ENCODE measurements around the gene CSNK1D. TPM values are rescaled to one million over a fixed set of nuclear protein-coding genes. Genes with fewer than 3 reads are reported as not detected.

CSNK1D gene
- polyA plus RNA-seq, 1 donor from 2014 or later = 29.9 TPM

DNA sequence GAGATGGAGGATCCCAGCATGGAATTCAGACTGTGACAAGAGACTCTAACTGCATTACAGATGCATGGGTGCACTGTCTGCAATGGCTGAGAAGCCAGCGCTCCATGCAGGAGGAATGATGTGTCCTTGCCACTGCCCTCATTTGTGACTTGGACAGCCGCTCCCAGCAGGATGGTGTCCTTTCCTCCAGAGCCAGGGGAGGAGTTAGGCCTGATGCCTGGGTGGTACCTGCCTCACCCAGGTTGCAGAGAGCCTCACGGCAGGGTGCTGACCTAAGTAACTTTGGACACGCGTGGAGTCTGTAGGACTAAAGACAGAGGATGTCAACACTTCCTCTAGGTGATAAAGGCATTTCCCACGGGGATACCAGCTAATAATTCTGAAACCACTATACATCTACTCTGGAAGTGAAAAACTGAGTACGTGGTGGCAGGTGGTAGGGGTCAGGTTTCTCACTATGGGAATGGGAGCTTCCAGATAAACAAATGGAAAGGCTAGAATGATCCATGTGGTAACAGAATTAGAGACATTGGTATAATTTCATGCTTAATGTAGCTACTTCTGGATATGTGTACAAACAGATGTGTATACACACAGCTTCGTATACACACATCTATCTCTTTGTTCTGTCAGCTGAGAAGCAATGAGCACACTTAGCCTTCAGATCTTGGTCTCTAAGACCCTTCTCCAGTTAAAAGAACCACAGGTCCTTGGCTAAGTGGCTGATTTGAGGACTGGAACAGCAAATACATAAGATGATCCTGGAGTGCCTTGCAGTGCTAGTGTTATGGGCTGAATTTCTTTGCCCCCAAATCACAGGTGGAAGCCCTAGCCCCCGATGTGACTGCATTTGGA, 13.7 kb upstream of the CSNK1D start:
- Histone ChIP-seq H4K20me1 (ENCODE audit: insufficient read depth) (no peaks in the 10 kb centered on the region), H3F3A (ENCODE audit: insufficient read depth, low read length, poor library complexity, severe bottlenecking) (peaks cover under 1% of the 10 kb centered on the region), H3K9ac (ENCODE audit: low read length) (no peak overlapping the region), H2AFZ (ENCODE audit: low read depth, low read length) (no peak overlapping the region), H3K79me2 (replicated peaks; ENCODE audit: insufficient read depth, low read length) (no peaks in the 10 kb centered on the region), H3K9me3 (ENCODE audit: low read length) (no peaks in the 10 kb centered on the region), H3K27ac (ENCODE audit: low read length) (no peak overlapping the region), H3K4me3 (ENCODE audit: low read length) (no peak overlapping the region), H3K27me3 (ENCODE audit: insufficient read depth, low read depth, low read length) (no peaks in the 10 kb centered on the region), H3K36me3 (ENCODE audit: insufficient read depth, low read length) (no peaks in the 10 kb centered on the region), H3K9me2 (ENCODE audit: insufficient read depth, low read length) (no peaks in the 10 kb centered on the region), H3K4me2 (ENCODE audit: low read length) (no peak overlapping the region)
- TF ChIP-seq MXI1 (conservative IDR thresholded peaks at IDR 0.05; ENCODE audit: poor library complexity, severe bottlenecking) = no peak
- TF ChIP-seq, protein P1, sequence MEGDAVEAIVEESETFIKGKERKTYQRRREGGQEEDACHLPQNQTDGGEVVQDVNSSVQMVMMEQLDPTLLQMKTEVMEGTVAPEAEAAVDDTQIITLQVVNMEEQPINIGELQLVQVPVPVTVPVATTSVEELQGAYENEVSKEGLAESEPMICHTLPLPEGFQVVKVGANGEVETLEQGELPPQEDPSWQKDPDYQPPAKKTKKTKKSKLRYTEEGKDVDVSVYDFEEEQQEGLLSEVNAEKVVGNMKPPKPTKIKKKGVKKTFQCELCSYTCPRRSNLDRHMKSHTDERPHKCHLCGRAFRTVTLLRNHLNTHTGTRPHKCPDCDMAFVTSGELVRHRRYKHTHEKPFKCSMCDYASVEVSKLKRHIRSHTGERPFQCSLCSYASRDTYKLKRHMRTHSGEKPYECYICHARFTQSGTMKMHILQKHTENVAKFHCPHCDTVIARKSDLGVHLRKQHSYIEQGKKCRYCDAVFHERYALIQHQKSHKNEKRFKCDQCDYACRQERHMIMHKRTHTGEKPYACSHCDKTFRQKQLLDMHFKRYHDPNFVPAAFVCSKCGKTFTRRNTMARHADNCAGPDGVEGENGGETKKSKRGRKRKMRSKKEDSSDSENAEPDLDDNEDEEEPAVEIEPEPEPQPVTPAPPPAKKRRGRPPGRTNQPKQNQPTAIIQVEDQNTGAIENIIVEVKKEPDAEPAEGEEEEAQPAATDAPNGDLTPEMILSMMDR (IDR thresholded peaks at IDR 0.05; ENCODE audit: poor library complexity, severe bottlenecking) = no peak
- TF ChIP-seq POLR2AphosphoS5 (IDR thresholded peaks at IDR 0.05) = no peak
- TF ChIP-seq SMC3 (conservative IDR thresholded peaks at IDR 0.05; ENCODE audit: poor library complexity) = no peak
- no peak for TF ChIP-seq EZH2 (IDR thresholded peaks at IDR 0.05; ENCODE audit: borderline replicate concordance, insufficient read depth, low read length, poor library complexity, severe bottlenecking)
- TF ChIP-seq RAD21 (conservative IDR thresholded peaks at IDR 0.05) = no peak

GRCh38 chr17:82285141-82285540, 11.6 kb upstream of the CSNK1D start:
- H3K27me3 ChIP-seq (ENCODE audit: insufficient read depth, low read depth, low read length) = no peaks in the 10 kb centered on the region
- no peaks in the 10 kb centered on the region for H3K9me3 ChIP-seq (ENCODE audit: low read length)
- H3K36me3 ChIP-seq (ENCODE audit: insufficient read depth, low read length) = no peaks in the 10 kb centered on the region
- H3F3A ChIP-seq (ENCODE audit: insufficient read depth, low read length, poor library complexity, severe bottlenecking) = no peaks in the 10 kb centered on the region
- no peak overlapping the region for H3K27ac ChIP-seq (ENCODE audit: low read length)
- H3K9me2 ChIP-seq (ENCODE audit: insufficient read depth, low read length) = no peaks in the 10 kb centered on the region
- no peak overlapping the region for H2AFZ ChIP-seq (ENCODE audit: low read depth, low read length)
- H3K4me2 ChIP-seq (ENCODE audit: low read length) = no peak overlapping the region
- no peak for TF ChIP-seq EP300 (conservative IDR thresholded peaks at IDR 0.05; ENCODE audit: poor library complexity, severe bottlenecking)
- TF ChIP-seq, protein P2, sequence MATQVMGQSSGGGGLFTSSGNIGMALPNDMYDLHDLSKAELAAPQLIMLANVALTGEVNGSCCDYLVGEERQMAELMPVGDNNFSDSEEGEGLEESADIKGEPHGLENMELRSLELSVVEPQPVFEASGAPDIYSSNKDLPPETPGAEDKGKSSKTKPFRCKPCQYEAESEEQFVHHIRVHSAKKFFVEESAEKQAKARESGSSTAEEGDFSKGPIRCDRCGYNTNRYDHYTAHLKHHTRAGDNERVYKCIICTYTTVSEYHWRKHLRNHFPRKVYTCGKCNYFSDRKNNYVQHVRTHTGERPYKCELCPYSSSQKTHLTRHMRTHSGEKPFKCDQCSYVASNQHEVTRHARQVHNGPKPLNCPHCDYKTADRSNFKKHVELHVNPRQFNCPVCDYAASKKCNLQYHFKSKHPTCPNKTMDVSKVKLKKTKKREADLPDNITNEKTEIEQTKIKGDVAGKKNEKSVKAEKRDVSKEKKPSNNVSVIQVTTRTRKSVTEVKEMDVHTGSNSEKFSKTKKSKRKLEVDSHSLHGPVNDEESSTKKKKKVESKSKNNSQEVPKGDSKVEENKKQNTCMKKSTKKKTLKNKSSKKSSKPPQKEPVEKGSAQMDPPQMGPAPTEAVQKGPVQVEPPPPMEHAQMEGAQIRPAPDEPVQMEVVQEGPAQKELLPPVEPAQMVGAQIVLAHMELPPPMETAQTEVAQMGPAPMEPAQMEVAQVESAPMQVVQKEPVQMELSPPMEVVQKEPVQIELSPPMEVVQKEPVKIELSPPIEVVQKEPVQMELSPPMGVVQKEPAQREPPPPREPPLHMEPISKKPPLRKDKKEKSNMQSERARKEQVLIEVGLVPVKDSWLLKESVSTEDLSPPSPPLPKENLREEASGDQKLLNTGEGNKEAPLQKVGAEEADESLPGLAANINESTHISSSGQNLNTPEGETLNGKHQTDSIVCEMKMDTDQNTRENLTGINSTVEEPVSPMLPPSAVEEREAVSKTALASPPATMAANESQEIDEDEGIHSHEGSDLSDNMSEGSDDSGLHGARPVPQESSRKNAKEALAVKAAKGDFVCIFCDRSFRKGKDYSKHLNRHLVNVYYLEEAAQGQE (IDR thresholded peaks at IDR 0.05; ENCODE audit: borderline replicate concordance) = no peak
- TF ChIP-seq, protein P1 (IDR thresholded peaks at IDR 0.05; ENCODE audit: poor library complexity, severe bottlenecking) = no peak
- TF ChIP-seq SMC3 (conservative IDR thresholded peaks at IDR 0.05; ENCODE audit: poor library complexity) = no peak
- no peak for TF ChIP-seq RAD21 (conservative IDR thresholded peaks at IDR 0.05)
- no peak for TF ChIP-seq EZH2 (IDR thresholded peaks at IDR 0.05; ENCODE audit: borderline replicate concordance, insufficient read depth, low read length, poor library complexity, severe bottlenecking)
- TF ChIP-seq MXI1 (conservative IDR thresholded peaks at IDR 0.05; ENCODE audit: poor library complexity, severe bottlenecking) = no peak
- no peak for TF ChIP-seq TAF1 (IDR thresholded peaks at IDR 0.05; ENCODE audit: low read depth)
- no peak for TF ChIP-seq POLR2AphosphoS5 (IDR thresholded peaks at IDR 0.05)
- H3K9ac ChIP-seq (ENCODE audit: low read length) = no peak overlapping the region
- no peaks in the 10 kb centered on the region for H3K79me2 ChIP-seq (replicated peaks; ENCODE audit: insufficient read depth, low read length)
- no peaks in the 10 kb centered on the region for H4K20me1 ChIP-seq (ENCODE audit: insufficient read depth)
- no peak overlapping the region for H3K4me3 ChIP-seq (ENCODE audit: low read length)

All from neural cell (in vitro differentiated cells).